Osteocyte (in vitro differentiated cells): ENCODE results near the gene SAP130. TPM values are rescaled to one million over a fixed set of nuclear protein-coding genes. Genes with fewer than 3 reads are reported as not detected.

Experiments
- DNase-seq: peaks from one replicate; pipeline ENCODE4 v3.0.0; 2021; ENCODE audit warnings: mixed read lengths; ENCODE audit not compliant: unreplicated experiment; ENCODE audit errors: extremely low spot score
- H3K27ac Mint-ChIP-seq: one replicate; pipeline ENCODE4 v1.8.0; 2021; ENCODE audit warnings: mild to moderate bottlenecking, mixed read lengths; ENCODE audit not compliant: unreplicated experiment
- H3K27me3 Mint-ChIP-seq: one replicate; pipeline ENCODE4 v1.8.0; 2021; ENCODE audit warnings: mixed read lengths; ENCODE audit not compliant: unreplicated experiment
- H3K36me3 Mint-ChIP-seq: one replicate; pipeline ENCODE4 v1.8.0; 2021; ENCODE audit warnings: mixed read lengths; ENCODE audit not compliant: unreplicated experiment
- H3K4me1 Mint-ChIP-seq: one replicate; pipeline ENCODE4 v1.8.0; 2021; ENCODE audit warnings: mixed read lengths; ENCODE audit not compliant: unreplicated experiment
- H3K4me3 Mint-ChIP-seq: one replicate; pipeline ENCODE4 v1.8.0; 2021; ENCODE audit warnings: mild to moderate bottlenecking, moderate library complexity, mixed read lengths; ENCODE audit not compliant: unreplicated experiment
- H3K9me3 Mint-ChIP-seq: one replicate; pipeline ENCODE4 v1.8.0; 2021; ENCODE audit warnings: mixed read lengths; ENCODE audit not compliant: unreplicated experiment
- total RNA-seq: library from RNA; stranded (reverse); gene quantifications from 2 replicates; pipeline ENCODE4 v1.2.1, GENCODE V29; 2021
- TF ChIP-seq, protein P1 (sequence below): fragments of 200-600 bp; sonication (generic); IDR thresholded peaks from 2 replicates; pipeline ENCODE4 v1.5.0; 2021; ENCODE audit warnings: antibody characterized with exemption, mild to moderate bottlenecking, moderate library complexity

The SAP130 gene
- total RNA-seq, 1 donor from 2014 or later: 24.9 TPM

DNA sequence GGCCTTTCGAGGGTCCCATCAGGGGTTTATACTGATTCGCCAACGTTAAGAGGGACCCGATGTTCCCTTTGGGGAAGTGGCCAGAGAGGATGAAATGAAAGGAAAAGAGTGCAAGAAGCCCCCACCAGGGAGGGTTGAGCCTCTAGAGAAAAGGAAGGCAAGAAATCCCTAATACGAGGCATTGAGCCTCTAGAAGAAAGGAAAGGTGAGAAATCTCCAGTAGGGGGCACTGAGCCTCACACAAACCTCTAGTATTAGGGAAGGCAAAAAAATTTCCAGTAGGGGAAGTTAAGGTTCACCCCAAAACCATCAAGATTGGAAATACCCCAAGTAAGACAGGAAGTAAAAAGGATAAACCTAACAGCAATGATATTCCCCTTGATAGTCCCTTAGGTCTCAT is 9.8 kb upstream of the SAP130 start:
- H3K9me3 Mint-ChIP-seq: peaks cover 23% of the 10 kb centered on the region
- H3K27me3 Mint-ChIP-seq: peaks cover 24% of the 10 kb centered on the region
- H3K4me1 Mint-ChIP-seq: no peaks in the 10 kb centered on the region
- TF ChIP-seq, protein P1, sequence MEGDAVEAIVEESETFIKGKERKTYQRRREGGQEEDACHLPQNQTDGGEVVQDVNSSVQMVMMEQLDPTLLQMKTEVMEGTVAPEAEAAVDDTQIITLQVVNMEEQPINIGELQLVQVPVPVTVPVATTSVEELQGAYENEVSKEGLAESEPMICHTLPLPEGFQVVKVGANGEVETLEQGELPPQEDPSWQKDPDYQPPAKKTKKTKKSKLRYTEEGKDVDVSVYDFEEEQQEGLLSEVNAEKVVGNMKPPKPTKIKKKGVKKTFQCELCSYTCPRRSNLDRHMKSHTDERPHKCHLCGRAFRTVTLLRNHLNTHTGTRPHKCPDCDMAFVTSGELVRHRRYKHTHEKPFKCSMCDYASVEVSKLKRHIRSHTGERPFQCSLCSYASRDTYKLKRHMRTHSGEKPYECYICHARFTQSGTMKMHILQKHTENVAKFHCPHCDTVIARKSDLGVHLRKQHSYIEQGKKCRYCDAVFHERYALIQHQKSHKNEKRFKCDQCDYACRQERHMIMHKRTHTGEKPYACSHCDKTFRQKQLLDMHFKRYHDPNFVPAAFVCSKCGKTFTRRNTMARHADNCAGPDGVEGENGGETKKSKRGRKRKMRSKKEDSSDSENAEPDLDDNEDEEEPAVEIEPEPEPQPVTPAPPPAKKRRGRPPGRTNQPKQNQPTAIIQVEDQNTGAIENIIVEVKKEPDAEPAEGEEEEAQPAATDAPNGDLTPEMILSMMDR: no peak
- H3K36me3 Mint-ChIP-seq: no peaks in the 10 kb centered on the region
- H3K4me3 Mint-ChIP-seq: no peak overlapping the region
- no peak overlapping the region for H3K27ac Mint-ChIP-seq
- DNase-seq: no peak

- Mint-ChIP-seq H3K4me3 (no peak overlapping the region), H3K27ac (no peak overlapping the region), H3K4me1 (no peaks in the 10 kb centered on the region), H3K27me3 (peaks cover 25% of the 10 kb centered on the region), H3K9me3 (peaks cover 23% of the 10 kb centered on the region), H3K36me3 (no peaks in the 10 kb centered on the region)
- TF ChIP-seq, protein P1: no peak
- no peak for DNase-seq
Measured at GRCh38 chr2:128036748-128037607, 9.1 kb upstream of the SAP130 start.

DNA sequence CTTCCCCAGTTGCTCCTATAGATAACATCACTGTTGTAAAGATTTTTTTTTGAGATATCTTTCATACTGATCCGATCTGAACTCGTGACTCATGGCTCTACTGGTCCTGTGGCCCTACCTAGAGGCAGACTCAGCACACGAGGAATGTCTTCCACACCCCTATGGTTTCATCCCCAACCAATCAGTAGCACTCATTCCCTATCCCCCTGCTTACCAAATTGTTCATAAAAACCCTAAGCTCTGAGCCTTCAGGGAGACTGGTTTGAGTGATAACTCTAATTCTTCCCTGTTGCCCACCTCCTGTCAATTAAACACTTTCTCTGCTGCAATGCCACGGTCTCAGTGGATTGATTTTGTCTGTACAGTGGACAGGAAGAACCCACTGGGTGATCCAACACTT is 4.2 kb upstream of the SAP130 start:
- Mint-ChIP-seq H3K4me1 (peaks cover 5% of the 10 kb centered on the region), H3K27ac (no peak overlapping the region), H3K4me3 (no peak overlapping the region), H3K9me3 (peaks cover 19% of the 10 kb centered on the region), H3K27me3 (peaks cover 8% of the 10 kb centered on the region), H3K36me3 (no peaks in the 10 kb centered on the region)
- no peak for DNase-seq
- TF ChIP-seq, protein P1: no peak

GRCh38 chr2:128028668-128029054 is 802 bp upstream of the SAP130 start:
- TF ChIP-seq, protein P1: no peak
- Mint-ChIP-seq H3K4me3 (peak overlapping the region; percentile 78), H3K36me3 (peaks cover 2% of the 10 kb centered on the region), H3K27me3 (peaks cover 8% of the 10 kb centered on the region), H3K27ac (peak overlapping the region; percentile 9), H3K9me3 (peaks cover 11% of the 10 kb centered on the region), H3K4me1 (peaks cover 14% of the 10 kb centered on the region)
- DNase-seq: no peak

DNA sequence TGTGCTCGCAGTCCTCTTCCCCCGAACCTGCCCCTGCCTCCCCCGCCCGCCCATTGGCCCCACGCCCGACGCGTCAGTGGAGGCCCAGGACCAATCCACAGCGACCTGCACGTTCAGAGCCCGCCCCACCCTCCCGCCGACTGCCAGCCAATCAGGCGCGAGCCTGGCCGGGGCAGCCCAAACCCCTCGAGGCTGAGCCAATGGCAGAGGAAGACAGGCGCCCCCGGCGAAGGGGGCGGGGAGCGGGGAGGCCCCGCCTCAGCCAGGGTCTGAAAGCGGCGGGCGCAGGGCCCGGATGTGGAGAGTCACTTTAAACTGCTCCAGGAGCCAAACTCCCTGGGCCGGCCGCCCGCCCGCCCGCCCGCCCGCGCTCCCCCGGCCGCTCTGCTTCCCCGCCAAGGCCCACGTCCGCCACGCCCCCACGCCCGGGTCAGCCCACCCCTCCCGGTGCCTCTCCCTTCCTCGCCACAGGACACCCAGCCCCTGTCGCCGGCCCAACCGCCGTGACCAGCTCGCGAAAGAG is 520 bp downstream of the SAP130 start:
- Mint-ChIP-seq H3K4me1 (peaks cover 14% of the 10 kb centered on the region), H3K36me3 (peaks cover 2% of the 10 kb centered on the region), H3K4me3 (peak overlapping the region; percentile 78), H3K27ac (peak overlapping the region; percentile 67), H3K9me3 (peaks cover 7% of the 10 kb centered on the region), H3K27me3 (peaks cover 8% of the 10 kb centered on the region)
- TF ChIP-seq, protein P1: no peak
- peak; percentile 100 for DNase-seq
